K562 (cell line): ENCODE measurements around the gene HMBS. TPM values are rescaled to one million over a fixed set of nuclear protein-coding genes. Genes with fewer than 3 reads are reported as not detected.

Experiments used
- ARID3B ChIP-seq: fragments of 250-450 bp; sonication (Bioruptor Pico); IDR thresholded peaks from 2 replicates; pipeline ENCODE4 v1.4.0; 2020; ENCODE audit warnings: borderline replicate concordance
- ATF3 ChIP-seq, 2 experiments: fragments of 450-650 bp in 1 of 2; sonication (generic) in 1 of 2; formaldehyde crosslinking in 1 of 2; IDR thresholded peaks in 1 of 2; conservative IDR thresholded peaks in 1 of 2; 2 replicates each; pipeline versions ENCODE4 v1.6.1 to v1.8.1; 2016 to 2023; ENCODE audit warnings: mild to moderate bottlenecking in 2 of 2, moderate library complexity in 2 of 2, inconsistent platforms in 1 of 2, missing genetic modification reagents in 1 of 2
- GABPB2 ChIP-seq: fragments of 250-450 bp; sonication (Bioruptor Pico); conservative IDR thresholded peaks from 2 replicates; pipeline ENCODE4 v1.5.1; 2021; ENCODE audit warnings: mild to moderate bottlenecking
- HNRNPK ChIP-seq: fragments of 200-400 bp; formaldehyde crosslinking; IDR thresholded peaks from one replicate; pipeline ENCODE4 v1.6.1; 2018; ENCODE audit warnings: mild to moderate bottlenecking, low read depth, low read length; ENCODE audit not compliant: poor library complexity, severe bottlenecking
- HOXB6 ChIP-seq: fragments of 250-450 bp; sonication (Bioruptor Pico); IDR thresholded peaks from 2 replicates; pipeline ENCODE4 v1.5.1; 2022; ENCODE audit warnings: mild to moderate bottlenecking, borderline replicate concordance
- L3MBTL2 ChIP-seq: fragments of 450-650 bp; IDR thresholded peaks from 2 replicates; pipeline ENCODE4 v1.6.1; 2016; ENCODE audit warnings: mild to moderate bottlenecking, moderate library complexity
- NFYB ChIP-seq: IDR thresholded peaks from 2 replicates; pipeline ENCODE4 v1.6.1; 2011; ENCODE audit warnings: mild to moderate bottlenecking, moderate library complexity; ENCODE audit not compliant: insufficient read length; ENCODE audit errors: extremely low read depth
- NKRF ChIP-seq: fragments of 450-650 bp; IDR thresholded peaks from 2 replicates; pipeline ENCODE4 v1.6.1; 2016; ENCODE audit warnings: borderline replicate concordance
- NR3C1 ChIP-seq: sonication (generic); formaldehyde crosslinking; IDR thresholded peaks from 2 replicates; pipeline ENCODE4 v1.8.1; 2022; ENCODE audit warnings: missing genetic modification reagents
- PBX2 ChIP-seq, 2 experiments: IDR thresholded peaks in 1 of 2; conservative IDR thresholded peaks in 1 of 2; 2 replicates each; pipeline ENCODE4 v1.6.1; 2016; ENCODE audit warnings: low read depth in 2 of 2, mild to moderate bottlenecking in 1 of 2, missing compliant biosample characterization in 1 of 2, missing genetic modification characterization in 1 of 2, moderate library complexity in 1 of 2
- PKNOX1 ChIP-seq: fragments of 450-650 bp; IDR thresholded peaks from 2 replicates; pipeline ENCODE4 v1.6.1; 2016
- RAD51 ChIP-seq: fragments of 450-650 bp; IDR thresholded peaks from 2 replicates; pipeline ENCODE4 v1.7.1; 2016; ENCODE audit warnings: low read depth, mild to moderate bottlenecking, borderline replicate concordance
- RCOR1 ChIP-seq, 2 experiments: IDR thresholded peaks; 2 replicates each; pipeline ENCODE4 v1.6.1; 2012; ENCODE audit warnings: low read depth in 2 of 2, low read length in 2 of 2, borderline replicate concordance in 1 of 2, improper control_type of control experiment in 1 of 2
- TAF15 ChIP-seq: fragments of 200-400 bp; formaldehyde crosslinking; IDR thresholded peaks from 2 replicates; pipeline ENCODE4 v1.6.1; 2017; ENCODE audit warnings: mild to moderate bottlenecking, low read depth, low read length, moderate library complexity
- TCF15 ChIP-seq: fragments of 250-450 bp; sonication (Bioruptor Pico); IDR thresholded peaks from 2 replicates; pipeline ENCODE4 v1.8.0; 2022; ENCODE audit warnings: moderate library complexity, mild to moderate bottlenecking, inconsistent platforms
- ZNF140 ChIP-seq: fragments of 250-450 bp; sonication (Bioruptor Pico); IDR thresholded peaks from 2 replicates; pipeline ENCODE4 v1.8.0; 2021; ENCODE audit warnings: moderate library complexity, mild to moderate bottlenecking, inconsistent platforms
- polyA plus RNA-seq, 8 experiments: library from polyadenylated mRNA; depleted of rRNA in 4 of 8; stranded (reverse) in 5 of 8; unstranded in 3 of 8; fragments of >200 nt; fragmentation: Nextera tagmentation in 2 of 8; fragmentation: Illumina TruSeq in 1 of 8; extraction: Ambion mirVana in 2 of 8; extraction: Trizol in 1 of 8; gene quantifications; 2 replicates each; pipeline versions ENCODE4 v1.2.1 to v1.2.3, GENCODE V29; 2011 to 2014; ENCODE audit warnings: inconsistent platforms in 1 of 8, missing spikeins in 1 of 8
- total RNA-seq, 7 experiments: library from RNA; depleted of rRNA in 6 of 7; stranded (reverse); fragments of >200 nt in 6 of 7; fragmentation: Illumina TruSeq in 2 of 7; extraction: Trizol in 2 of 7; gene quantifications; 2 replicates each; pipeline versions ENCODE4 v1.2.1 to v1.2.3, GENCODE V29; 2011 to 2021; ENCODE audit warnings: low replicate concordance in 1 of 7

The HMBS gene
- total and polyA plus RNA-seq, 9 of the 15 experiments (the other 6 are each of a cell fraction or from before 2014, with no cell fraction given) = 56.9 to 385 (median 286) TPM

GRCh38 chr11:119093942-119094815 is 9.5 kb downstream of the HMBS start (continued):
- no peak for TF ChIP-seq PBX2 (CRISPR knock-in tag; IDR thresholded peaks at IDR 0.05; ENCODE audit: low read depth)
- no peak for TF ChIP-seq PBX2 (tag; conservative IDR thresholded peaks at IDR 0.05; ENCODE audit: low read depth)
- TF ChIP-seq L3MBTL2 = no peak
- TF ChIP-seq NFYB = no peak
- TF ChIP-seq ARID3B = no peak
- TF ChIP-seq PKNOX1 = no peak
- no peak for TF ChIP-seq GABPB2 (CRISPR knock-in tag)
- TF ChIP-seq HOXB6 = no peak
- no peak for TF ChIP-seq ZNF140 (CRISPR knock-in tag)
- TF ChIP-seq RAD51 = no peak
- TF ChIP-seq ATF3 (IDR thresholded peaks at IDR 0.05) = no peak
- no peak for TF ChIP-seq ATF3 (CRISPR knock-in tag; conservative IDR thresholded peaks at IDR 0.05)
- peak; percentile 92; the same call in 1 of the 2 replicates for TF ChIP-seq TAF15
- TF ChIP-seq NKRF = no peak
- TF ChIP-seq TCF15 = no peak
- TF ChIP-seq NR3C1 (CRISPR knock-in tag) = no peak
- peak in 1 of 2 experiments; percentile 32; a peak in 1 of 4 replicates for TF ChIP-seq RCOR1 (IDR thresholded peaks at IDR 0.05; ENCODE audit: borderline replicate concordance in 1 of 2, low read depth in 2 of 2, low read length in 2 of 2)
- TF ChIP-seq HNRNPK = peak; percentile 40
